ENCODE measurements around the gene FBN2.

DNA sequence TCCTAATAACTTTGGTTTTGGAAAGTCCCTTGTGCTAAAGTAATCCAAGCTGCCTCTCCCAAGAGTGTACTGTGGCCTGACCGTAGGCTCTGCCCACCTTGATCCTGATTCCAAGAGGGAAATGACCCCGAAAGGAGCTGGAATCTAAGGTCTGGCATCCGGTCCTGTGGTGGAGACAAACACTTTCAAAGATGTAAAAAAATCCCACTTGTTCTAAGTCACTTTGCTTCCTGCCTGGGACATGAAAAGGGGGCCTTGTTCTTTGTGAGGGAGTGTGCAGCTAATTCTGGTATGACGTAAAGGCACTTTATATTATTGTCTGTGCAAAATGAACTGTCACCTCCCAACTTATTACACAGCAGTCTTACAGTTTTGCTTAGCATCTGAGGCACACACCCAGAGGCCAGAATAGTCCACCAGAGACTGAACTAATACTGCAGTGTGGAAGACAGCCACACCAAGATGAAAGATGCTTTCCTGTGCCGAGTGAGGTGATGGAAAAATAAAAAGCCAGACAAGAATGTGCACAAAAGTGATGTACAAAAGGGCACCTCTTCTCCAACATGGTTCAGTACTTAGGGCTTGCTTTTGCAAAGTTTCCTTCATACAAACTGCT lies 325.7 kb downstream of the FBN2 start:
- TF ChIP-seq GATA2 (IDR thresholded peaks at IDR 0.05; ENCODE audit: low read depth, low read length) = no peak
- no peak for TF ChIP-seq GATA3 (IDR thresholded peaks at IDR 0.05; ENCODE audit: low read depth, low read length)

Measured in SH-SY5Y (cell line).